Cardiac muscle cell (in vitro differentiated cells and primary cell): ENCODE results near the gene ZGPAT. TPM values are rescaled to one million over a fixed set of nuclear protein-coding genes. Genes with fewer than 3 reads are reported as not detected.

Experiments
- DNase-seq, 2 donors: peaks; one replicate each; pipeline versions ENCODE4 v3.0.0 to v3.0.0-alpha.2; 2010 to 2017; ENCODE audit warnings: low read depth in 1 of 2, low spot score in 1 of 2
- H3K27ac ChIP-seq: fragments of 200-600 bp; sonication (generic); 2 replicates; pipeline ENCODE4 v1.5.1; 2016
- H3K27me3 ChIP-seq: fragments of 200-600 bp; sonication (generic); 2 replicates; pipeline ENCODE4 v1.6.0; 2016; ENCODE audit warnings: control low read depth
- H3K36me3 ChIP-seq: fragments of 200-600 bp; sonication (generic); 2 replicates; pipeline ENCODE4 v1.5.1; 2016; ENCODE audit warnings: control low read depth
- H3K4me1 ChIP-seq: fragments of 200-600 bp; sonication (generic); 2 replicates; pipeline ENCODE4 v1.8.1; 2017; ENCODE audit warnings: low read depth, mild to moderate bottlenecking, mixed run types
- H3K4me3 ChIP-seq: fragments of 200-600 bp; sonication (generic); 2 replicates; pipeline ENCODE4 v1.5.1; 2016; ENCODE audit warnings: mild to moderate bottlenecking
- H3K9me3 ChIP-seq: fragments of 200-600 bp; sonication (generic); 2 replicates; pipeline ENCODE4 v1.5.1; 2017; ENCODE audit warnings: low read depth, mild to moderate bottlenecking, control low read depth
- CTCF ChIP-seq: IDR thresholded peaks from 2 replicates; pipeline ENCODE4 v1.5.1; 2012; ENCODE audit warnings: low read depth, mild to moderate bottlenecking, low read length
- polyA plus RNA-seq: library from polyadenylated mRNA; unstranded; fragments of >200 nt; fragmentation: Nextera tagmentation; extraction: Ambion mirVana; gene quantifications from 2 replicates; pipeline ENCODE4 v1.2.1, GENCODE V29; 2016
- total RNA-seq: library from RNA; depleted of rRNA; stranded (reverse); fragments of >200 nt; gene quantifications from 2 replicates; pipeline ENCODE4 v1.2.3, GENCODE V29; 2016

The ZGPAT gene
- total and polyA plus RNA-seq, 2 experiments from 2014 or later: 36.3 to 37.5 TPM

GRCh38 chr20:63702036-63702665 lies 5.7 kb upstream of the ZGPAT start:
- DNase-seq: no peak
- Histone ChIP-seq H3K9me3 (no peaks in the 10 kb centered on the region), H3K27ac (no peak overlapping the region), H3K4me1 (peaks cover 5% of the 10 kb centered on the region), H3K36me3 (peaks cover 18% of the 10 kb centered on the region), H3K27me3 (no peaks in the 10 kb centered on the region), H3K4me3 (no peak overlapping the region)
- no peak for TF ChIP-seq CTCF

GRCh38 chr20:63702751-63703470 lies 4.9 kb upstream of the ZGPAT start:
- no peak for DNase-seq
- Histone ChIP-seq H3K27me3 (no peaks in the 10 kb centered on the region), H3K36me3 (peaks cover 18% of the 10 kb centered on the region), H3K4me3 (no peak overlapping the region), H3K27ac (no peak overlapping the region), H3K9me3 (no peaks in the 10 kb centered on the region), H3K4me1 (peaks cover 5% of the 10 kb centered on the region)
- TF ChIP-seq CTCF: no peak

GRCh38 chr20:63703471-63703975 lies 4.3 kb upstream of the ZGPAT start:
- Histone ChIP-seq H3K36me3 (peaks cover 18% of the 10 kb centered on the region), H3K4me3 (no peak overlapping the region), H3K4me1 (peaks cover 5% of the 10 kb centered on the region), H3K9me3 (no peaks in the 10 kb centered on the region), H3K27ac (no peak overlapping the region), H3K27me3 (no peaks in the 10 kb centered on the region)
- no peak for DNase-seq
- no peak for TF ChIP-seq CTCF

GRCh38 chr20:63703976-63704748 lies 3.7 kb upstream of the ZGPAT start:
- H3K4me1 ChIP-seq: peaks cover 11% of the 10 kb centered on the region
- H3K4me3 ChIP-seq: no peak overlapping the region
- H3K27ac ChIP-seq: no peak overlapping the region
- no peak for TF ChIP-seq CTCF
- H3K9me3 ChIP-seq: no peaks in the 10 kb centered on the region
- H3K36me3 ChIP-seq: peaks cover 18% of the 10 kb centered on the region
- DNase-seq: no peak
- H3K27me3 ChIP-seq: no peaks in the 10 kb centered on the region

- DNase-seq: no peak
- Histone ChIP-seq H3K9me3 (no peaks in the 10 kb centered on the region), H3K36me3 (peaks cover 18% of the 10 kb centered on the region), H3K4me1 (peaks cover 12% of the 10 kb centered on the region), H3K27me3 (no peaks in the 10 kb centered on the region), H3K4me3 (no peak overlapping the region), H3K27ac (no peak overlapping the region)
- TF ChIP-seq CTCF: no peak
Measured at GRCh38 chr20:63704749-63705117, 3.1 kb upstream of the ZGPAT start.
